ENCODE data around the gene GDF9. TPM values are rescaled to one million over a fixed set of nuclear protein-coding genes. Genes with fewer than 3 reads are reported as not detected.

GDF9 gene
- 0.26 TPM for total RNA-seq
- 0.65 TPM for polyA plus RNA-seq

GRCh38 chr5:132866342-132867045 is at the start of gene GDF9, which contains the start of gene UQCRQ:
TSS of gene GDF9 (minus strand) at chr5:132866469. CDS start at chr5:132864533, 1,936 bp downstream.
TSS of gene UQCRQ (plus strand) at chr5:132866642. CDS start at chr5:132866882, 240 bp downstream.
- under 1% methylated on average over 55 of the region's 55 CpGs for WGBS
- Histone ChIP-seq H3K36me3 (ENCODE audit: insufficient read depth) (peaks cover 4% of the 10 kb centered on the region), H3K27ac (ENCODE audit: low read depth) (peak within 1 kb of the TSS; percentile 97), H3K4me3 (ENCODE audit: low read depth, low read length) (peak within 1 kb of the TSS; percentile 74), H3K4me1 (ENCODE audit: insufficient read depth) (no peaks in the 10 kb centered on the region)
- peak; percentile 99 for DNase-seq (ENCODE audit: extremely low spot score)

GRCh38 chr5:132915681-132916080 is 49.4 kb upstream of the GDF9 start:
- no peak for DNase-seq (ENCODE audit: extremely low spot score)
- H3K4me1 ChIP-seq (ENCODE audit: insufficient read depth): no peaks in the 10 kb centered on the region
- H3K27ac ChIP-seq (ENCODE audit: low read depth): no peak overlapping the region
- no peaks in the 10 kb centered on the region for H3K36me3 ChIP-seq (ENCODE audit: insufficient read depth)
- no peak overlapping the region for H3K4me3 ChIP-seq (ENCODE audit: low read depth, low read length)
- 93% methylated on average over 5 of the region's 5 CpGs for WGBS

GRCh38 chr5:132909702-132910101 is 43.4 kb upstream of the GDF9 start:
- no peak for DNase-seq (ENCODE audit: extremely low spot score)
- H3K4me1 ChIP-seq (ENCODE audit: insufficient read depth): no peaks in the 10 kb centered on the region
- H3K36me3 ChIP-seq (ENCODE audit: insufficient read depth): no peaks in the 10 kb centered on the region
- H3K27ac ChIP-seq (ENCODE audit: low read depth): no peak overlapping the region
- H3K4me3 ChIP-seq (ENCODE audit: low read depth, low read length): no peak overlapping the region
- WGBS: 94% methylated on average over 1 of the region's 1 CpG

- H3K36me3 ChIP-seq (ENCODE audit: insufficient read depth): no peaks in the 10 kb centered on the region
- no peaks in the 10 kb centered on the region for H3K4me1 ChIP-seq (ENCODE audit: insufficient read depth)
- H3K4me3 ChIP-seq (ENCODE audit: low read depth, low read length): no peak overlapping the region
- no peak overlapping the region for H3K27ac ChIP-seq (ENCODE audit: low read depth)
- WGBS: 97% methylated on average over 2 of the region's 2 CpGs
- DNase-seq (ENCODE audit: extremely low spot score): no peak
Measured at GRCh38 chr5:132907161-132907560, 40.9 kb upstream of the GDF9 start.

- no peaks in the 10 kb centered on the region for H3K4me1 ChIP-seq (ENCODE audit: insufficient read depth)
- no peak for DNase-seq (ENCODE audit: extremely low spot score)
- H3K36me3 ChIP-seq (ENCODE audit: insufficient read depth): no peaks in the 10 kb centered on the region
- H3K27ac ChIP-seq (ENCODE audit: low read depth): no peak overlapping the region
- WGBS: 67% methylated on average over 2 of the region's 2 CpGs
- no peak overlapping the region for H3K4me3 ChIP-seq (ENCODE audit: low read depth, low read length)
Measured at GRCh38 chr5:132905938-132906337, 39.7 kb upstream of the GDF9 start.

GRCh38 chr5:132901730-132902129 is 35.5 kb upstream of the GDF9 start:
- Histone ChIP-seq H3K27ac (ENCODE audit: low read depth) (no peak overlapping the region), H3K4me1 (ENCODE audit: insufficient read depth) (no peaks in the 10 kb centered on the region), H3K36me3 (ENCODE audit: insufficient read depth) (no peaks in the 10 kb centered on the region), H3K4me3 (ENCODE audit: low read depth, low read length) (no peak overlapping the region)
- 98% methylated on average over 3 of the region's 3 CpGs for WGBS
- no peak for DNase-seq (ENCODE audit: extremely low spot score)

- no peaks in the 10 kb centered on the region for H3K4me1 ChIP-seq (ENCODE audit: insufficient read depth)
- no peak overlapping the region for H3K27ac ChIP-seq (ENCODE audit: low read depth)
- DNase-seq (ENCODE audit: extremely low spot score): no peak
- WGBS: 87% methylated on average over 4 of the region's 4 CpGs
- no peaks in the 10 kb centered on the region for H3K36me3 ChIP-seq (ENCODE audit: insufficient read depth)
- no peak overlapping the region for H3K4me3 ChIP-seq (ENCODE audit: low read depth, low read length)
Measured at GRCh38 chr5:132901036-132901435, 34.8 kb upstream of the GDF9 start.

GRCh38 chr5:132898094-132898493 is 31.8 kb upstream of the GDF9 start:
- no peaks in the 10 kb centered on the region for H3K36me3 ChIP-seq (ENCODE audit: insufficient read depth)
- no peak overlapping the region for H3K4me3 ChIP-seq (ENCODE audit: low read depth, low read length)
- no peaks in the 10 kb centered on the region for H3K4me1 ChIP-seq (ENCODE audit: insufficient read depth)
- DNase-seq (ENCODE audit: extremely low spot score): no peak
- WGBS: 74% methylated on average over 3 of the region's 3 CpGs
- no peak overlapping the region for H3K27ac ChIP-seq (ENCODE audit: low read depth)

- DNase-seq (ENCODE audit: extremely low spot score): no peak
- 92% methylated on average over 7 of the region's 7 CpGs for WGBS
- no peak overlapping the region for H3K4me3 ChIP-seq (ENCODE audit: low read depth, low read length)
- no peak overlapping the region for H3K27ac ChIP-seq (ENCODE audit: low read depth)
- peaks cover 2% of the 10 kb centered on the region for H3K36me3 ChIP-seq (ENCODE audit: insufficient read depth)
- H3K4me1 ChIP-seq (ENCODE audit: insufficient read depth): no peaks in the 10 kb centered on the region
Measured at GRCh38 chr5:132896685-132897084, 30.4 kb upstream of the GDF9 start.

- Histone ChIP-seq H3K27ac (ENCODE audit: low read depth) (no peak overlapping the region), H3K4me1 (ENCODE audit: insufficient read depth) (no peaks in the 10 kb centered on the region), H3K4me3 (ENCODE audit: low read depth, low read length) (no peak overlapping the region), H3K36me3 (ENCODE audit: insufficient read depth) (peaks cover 2% of the 10 kb centered on the region)
- no peak for DNase-seq (ENCODE audit: extremely low spot score)
- 86% methylated on average over 4 of the region's 4 CpGs for WGBS
Measured at GRCh38 chr5:132895719-132896305, 29.5 kb upstream of the GDF9 start.

GRCh38 chr5:132890817-132891216 is 24.5 kb upstream of the GDF9 start:
- no peaks in the 10 kb centered on the region for H3K4me1 ChIP-seq (ENCODE audit: insufficient read depth)
- no peak for DNase-seq (ENCODE audit: extremely low spot score)
- peaks cover 11% of the 10 kb centered on the region for H3K36me3 ChIP-seq (ENCODE audit: insufficient read depth)
- WGBS: 95% methylated on average over 4 of the region's 4 CpGs
- no peak overlapping the region for H3K27ac ChIP-seq (ENCODE audit: low read depth)
- no peak overlapping the region for H3K4me3 ChIP-seq (ENCODE audit: low read depth, low read length)

GRCh38 chr5:132889501-132889900 is 23.2 kb upstream of the GDF9 start:
- Histone ChIP-seq H3K4me3 (ENCODE audit: low read depth, low read length) (no peak overlapping the region), H3K4me1 (ENCODE audit: insufficient read depth) (no peaks in the 10 kb centered on the region), H3K36me3 (ENCODE audit: insufficient read depth) (peaks cover 11% of the 10 kb centered on the region), H3K27ac (ENCODE audit: low read depth) (no peak overlapping the region)
- no peak for DNase-seq (ENCODE audit: extremely low spot score)

- Histone ChIP-seq H3K27ac (ENCODE audit: low read depth) (no peak overlapping the region), H3K4me3 (ENCODE audit: low read depth, low read length) (no peak overlapping the region), H3K36me3 (ENCODE audit: insufficient read depth) (peaks cover 11% of the 10 kb centered on the region), H3K4me1 (ENCODE audit: insufficient read depth) (no peaks in the 10 kb centered on the region)
- no peak for DNase-seq (ENCODE audit: extremely low spot score)
- 15% methylated on average over 1 of the region's 1 CpG for WGBS
Measured at GRCh38 chr5:132887283-132887682, 21.0 kb upstream of the GDF9 start.

- Histone ChIP-seq H3K36me3 (ENCODE audit: insufficient read depth) (peaks cover 11% of the 10 kb centered on the region), H3K4me1 (ENCODE audit: insufficient read depth) (no peaks in the 10 kb centered on the region), H3K27ac (ENCODE audit: low read depth) (no peak overlapping the region), H3K4me3 (ENCODE audit: low read depth, low read length) (no peak overlapping the region)
- 90% methylated on average over 11 of the region's 11 CpGs for WGBS
- no peak for DNase-seq (ENCODE audit: extremely low spot score)
Measured at GRCh38 chr5:132886064-132886823, 20.0 kb upstream of the GDF9 start.

Data from urinary bladder (tissue), 4 donors.